Spleen (tissue), 7 donors: ENCODE data around the gene WDR44.

Source experiments
- POLR2A ChIP-seq, 3 donors: fragments of 450-650 bp; IDR thresholded peaks; one replicate each; pipeline ENCODE4 v1.5.1; 2017; ENCODE audit warnings: antibody characterized with exemption in 3 of 3, mild to moderate bottlenecking in 1 of 3
- POLR2AphosphoS5 ChIP-seq, 3 donors: sonication (generic); formaldehyde crosslinking; IDR thresholded peaks; one replicate each; pipeline ENCODE4 v1.5.1; 2017; ENCODE audit warnings: antibody characterized with exemption in 3 of 3
- TF ChIP-seq, protein P1 (sequence below), 11 experiments: fragments of 200-600 bp in 7 of 11; fragments of 450-650 bp in 4 of 11; sonication (generic) in 4 of 11; IDR thresholded peaks in 8 of 11; conservative IDR thresholded peaks in 3 of 11; 1 replicate in 7 of 11; 2 replicates in 4 of 11; pipeline versions ENCODE4 v1.4.0 to v1.8.0; 2016 to 2021; ENCODE audit warnings: antibody characterized with exemption in 11 of 11, inconsistent platforms in 4 of 11, mild to moderate bottlenecking in 1 of 11
- donor health status: DM: no; HTN: no; CAD: no; lungs with moderate emphysema.
- donor health status: DM: no; HTN: no; CAD: no.
- donor health status: DM: no; HTN: no; CAD: no.

- no peak for TF ChIP-seq POLR2AphosphoS5 (IDR thresholded peaks at IDR 0.05)
- TF ChIP-seq, protein P1, sequence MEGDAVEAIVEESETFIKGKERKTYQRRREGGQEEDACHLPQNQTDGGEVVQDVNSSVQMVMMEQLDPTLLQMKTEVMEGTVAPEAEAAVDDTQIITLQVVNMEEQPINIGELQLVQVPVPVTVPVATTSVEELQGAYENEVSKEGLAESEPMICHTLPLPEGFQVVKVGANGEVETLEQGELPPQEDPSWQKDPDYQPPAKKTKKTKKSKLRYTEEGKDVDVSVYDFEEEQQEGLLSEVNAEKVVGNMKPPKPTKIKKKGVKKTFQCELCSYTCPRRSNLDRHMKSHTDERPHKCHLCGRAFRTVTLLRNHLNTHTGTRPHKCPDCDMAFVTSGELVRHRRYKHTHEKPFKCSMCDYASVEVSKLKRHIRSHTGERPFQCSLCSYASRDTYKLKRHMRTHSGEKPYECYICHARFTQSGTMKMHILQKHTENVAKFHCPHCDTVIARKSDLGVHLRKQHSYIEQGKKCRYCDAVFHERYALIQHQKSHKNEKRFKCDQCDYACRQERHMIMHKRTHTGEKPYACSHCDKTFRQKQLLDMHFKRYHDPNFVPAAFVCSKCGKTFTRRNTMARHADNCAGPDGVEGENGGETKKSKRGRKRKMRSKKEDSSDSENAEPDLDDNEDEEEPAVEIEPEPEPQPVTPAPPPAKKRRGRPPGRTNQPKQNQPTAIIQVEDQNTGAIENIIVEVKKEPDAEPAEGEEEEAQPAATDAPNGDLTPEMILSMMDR (IDR thresholded peaks at IDR 0.05 in 8 of 11, conservative IDR thresholded peaks at IDR 0.05 in 3 of 11), result no peak
- TF ChIP-seq POLR2A (IDR thresholded peaks at IDR 0.05), result no peak
These were observed 4.3 kb downstream of the WDR44 start for GRCh38 chrX:118350221-118350620.
